HK-2 (cell line): Measurements from ENCODE around the gene PDRG1.
"Not testable (repeated sequence)": the region's sequence is repeated elsewhere in the genome, so short reads cannot be mapped to it uniquely, and the experiment has no call there.

Experiments used
- DNase-seq: peaks from one replicate; pipeline ENCODE4 v3.0.0-alpha.2; 2018; ENCODE audit not compliant: unreplicated experiment

PDRG1 gene

GRCh38 chr20:31926493-31926892 is 25.4 kb downstream of the PDRG1 start:
- DNase-seq: no peak

GRCh38 chr20:31925631-31926030 is 26.2 kb downstream of the PDRG1 start:
- DNase-seq: no peak

- DNase-seq: no peak
Measured at GRCh38 chr20:31924561-31924960, 27.3 kb downstream of the PDRG1 start.

GRCh38 chr20:31923388-31924331 is 28.2 kb downstream of the PDRG1 start:
- DNase-seq: no peak

GRCh38 chr20:31922588-31922987 is 29.3 kb downstream of the PDRG1 start:
- DNase-seq: no peak

- DNase-seq: no peak
Measured at GRCh38 chr20:31922181-31922580, 29.7 kb downstream of the PDRG1 start.

- not testable (repeated sequence) for DNase-seq
Measured at GRCh38 chr20:31921480-31921879, 30.4 kb downstream of the PDRG1 start.

GRCh38 chr20:31920275-31920855 is 31.5 kb downstream of the PDRG1 start:
- DNase-seq: no peak

- no peak for DNase-seq
Measured at GRCh38 chr20:31919410-31920155, 32.3 kb downstream of the PDRG1 start.

- DNase-seq: no peak
Measured at GRCh38 chr20:31918466-31919105, 33.3 kb downstream of the PDRG1 start.

GRCh38 chr20:31917962-31918412 is 33.9 kb downstream of the PDRG1 start:
- DNase-seq: not testable (repeated sequence)

GRCh38 chr20:31916708-31917107 is 35.1 kb downstream of the PDRG1 start:
- DNase-seq: no peak

GRCh38 chr20:31915491-31916280 is 36.2 kb downstream of the PDRG1 start:
- DNase-seq: no peak

- DNase-seq: no peak
Measured at GRCh38 chr20:31914170-31914569, 37.7 kb downstream of the PDRG1 start.

GRCh38 chr20:31913431-31914157 is 38.3 kb downstream of the PDRG1 start:
- no peak for DNase-seq

- no peak for DNase-seq
Measured at GRCh38 chr20:31910071-31910803, 41.6 kb downstream of the PDRG1 start.

GRCh38 chr20:31909253-31910070 is 42.4 kb downstream of the PDRG1 start:
- DNase-seq: no peak

- no peak for DNase-seq
Measured at GRCh38 chr20:31908424-31908823, 43.4 kb downstream of the PDRG1 start.

- no peak for DNase-seq
Measured at GRCh38 chr20:31908016-31908415, 43.8 kb downstream of the PDRG1 start.
